ENCODE measurements around the gene PPP4R3A. TPM values are rescaled to one million over a fixed set of nuclear protein-coding genes. Genes with fewer than 3 reads are reported as not detected.
A peak's percentile ranks its signal among the peaks of the same experiment; 100 is the strongest.

The PPP4R3A gene
- total and polyA plus RNA-seq, 12 donors, result 32.2 to 60.6 (median 41.0) TPM

DNA sequence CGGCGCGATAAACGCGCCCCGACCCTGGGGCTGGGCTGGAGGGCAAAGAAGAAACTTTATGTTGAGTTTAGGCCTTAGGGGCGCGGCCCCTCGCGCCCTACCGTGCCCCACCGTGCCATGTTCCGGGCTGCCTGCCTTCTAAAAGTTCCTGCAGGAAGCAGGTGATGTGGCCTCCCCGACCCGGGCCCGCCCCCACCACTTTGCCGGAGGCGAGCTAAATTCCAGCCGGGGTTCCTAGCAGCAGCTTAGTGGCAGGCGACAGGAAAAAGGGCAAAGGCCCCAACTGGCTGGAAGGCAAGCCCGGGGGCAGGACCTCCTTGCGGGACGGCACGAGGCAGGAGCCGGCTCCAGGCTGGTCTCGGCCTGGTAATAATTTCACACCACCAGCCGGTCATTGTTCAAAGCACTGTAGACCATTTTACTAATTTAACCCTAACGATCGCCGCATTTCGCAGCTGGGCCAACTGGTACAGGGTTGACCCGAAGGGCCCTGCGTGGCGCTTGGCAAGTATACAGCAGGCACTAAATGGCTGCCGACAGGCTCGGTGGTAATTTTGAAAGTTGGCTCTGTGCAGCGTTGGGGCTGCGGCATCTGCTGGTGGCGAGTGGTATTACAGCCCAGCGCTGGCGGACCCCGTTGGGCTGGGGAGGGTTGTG, 91.6 kb downstream of the PPP4R3A start:
- Histone ChIP-seq H3K27me3 (peaks cover 0 to 28% (median 17%) of the 10 kb centered on the region in 7 donors), H3K4me1 (peaks cover 3 to 50% (median 23%) of the 10 kb centered on the region in 9 donors), H3K9me3 (no peaks in the 10 kb centered on the region), H3K4me3 (peak overlapping the region; percentile 18 to 84 (median 68)), H3K27ac (peak overlapping the region in 5 of 10 donors; percentile 18 to 75 (median 58)), H3K36me3 (peaks cover 0 to under 1% (median 0%) of the 10 kb centered on the region in 9 donors)
- TF ChIP-seq, protein P1, sequence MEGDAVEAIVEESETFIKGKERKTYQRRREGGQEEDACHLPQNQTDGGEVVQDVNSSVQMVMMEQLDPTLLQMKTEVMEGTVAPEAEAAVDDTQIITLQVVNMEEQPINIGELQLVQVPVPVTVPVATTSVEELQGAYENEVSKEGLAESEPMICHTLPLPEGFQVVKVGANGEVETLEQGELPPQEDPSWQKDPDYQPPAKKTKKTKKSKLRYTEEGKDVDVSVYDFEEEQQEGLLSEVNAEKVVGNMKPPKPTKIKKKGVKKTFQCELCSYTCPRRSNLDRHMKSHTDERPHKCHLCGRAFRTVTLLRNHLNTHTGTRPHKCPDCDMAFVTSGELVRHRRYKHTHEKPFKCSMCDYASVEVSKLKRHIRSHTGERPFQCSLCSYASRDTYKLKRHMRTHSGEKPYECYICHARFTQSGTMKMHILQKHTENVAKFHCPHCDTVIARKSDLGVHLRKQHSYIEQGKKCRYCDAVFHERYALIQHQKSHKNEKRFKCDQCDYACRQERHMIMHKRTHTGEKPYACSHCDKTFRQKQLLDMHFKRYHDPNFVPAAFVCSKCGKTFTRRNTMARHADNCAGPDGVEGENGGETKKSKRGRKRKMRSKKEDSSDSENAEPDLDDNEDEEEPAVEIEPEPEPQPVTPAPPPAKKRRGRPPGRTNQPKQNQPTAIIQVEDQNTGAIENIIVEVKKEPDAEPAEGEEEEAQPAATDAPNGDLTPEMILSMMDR (IDR thresholded peaks at IDR 0.05), result peak; percentile 89 to 99 (median 95)
- intact Hi-C loops (cut with DNase I), result loop anchor here (1.0 to 10.0 kb wide), 9 partner anchors 41 to 244 kb away; no protein-coding TSS in a partner anchor
- DNase-seq (peak; percentile 39 to 75), ATAC-seq (peak; percentile 39 to 85 (median 73))
- WGBS, 2 donors, result 1 to 2% methylated on average over 42 of the region's 42 CpGs

GRCh38 chr14:91417983-91418386, 92.1 kb downstream of the PPP4R3A start:
- H3K27ac ChIP-seq, result peak overlapping the region in 4 of 10 donors; percentile 18 to 75 (median 66)
- peak in 1 of 2 donors; percentile 27 for DNase-seq

DNA sequence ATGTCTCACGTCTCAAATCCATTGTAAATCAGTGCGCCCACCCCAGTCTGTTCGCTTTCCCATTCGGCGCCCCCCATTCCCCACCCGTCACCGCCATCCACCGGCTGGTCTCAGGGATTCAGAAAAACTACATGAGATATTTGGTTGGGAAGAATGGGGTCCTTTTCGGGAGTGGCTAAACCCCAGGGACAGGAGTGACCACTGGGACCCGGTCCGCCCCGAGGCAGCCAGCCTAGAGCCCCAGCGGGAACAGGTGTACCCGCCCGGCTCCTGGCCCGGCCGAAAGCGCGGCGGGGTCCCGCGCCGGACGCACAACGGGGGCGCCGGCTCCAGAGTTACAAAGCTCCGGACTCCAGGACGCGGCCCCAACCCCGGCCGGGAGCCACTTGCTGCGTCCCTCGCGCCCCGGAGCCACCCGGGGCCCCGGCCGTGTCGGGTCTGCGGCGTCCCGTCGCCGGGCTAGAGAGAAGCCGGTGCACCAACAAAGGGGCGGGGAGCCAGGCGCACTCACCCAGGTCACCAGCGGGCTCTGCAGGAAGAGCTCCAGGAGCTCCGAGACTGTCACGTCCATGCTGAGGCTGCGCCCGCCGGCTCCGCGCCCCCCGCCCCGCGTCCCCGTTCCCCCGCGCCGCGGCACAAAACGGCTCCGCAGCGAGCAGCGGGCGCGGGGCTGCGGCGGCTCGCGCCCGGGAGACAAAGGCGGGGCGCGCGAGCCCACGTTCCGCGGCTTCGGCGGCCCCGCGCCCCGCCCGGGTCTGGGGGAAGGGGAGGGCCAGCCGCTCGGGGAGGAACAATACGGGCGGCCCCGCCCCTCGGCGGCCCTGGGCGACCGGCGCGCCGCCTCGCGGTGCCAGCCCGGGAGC, 92.8 kb downstream of the PPP4R3A start, which contains the start of gene CCDC88C:
Gene CCDC88C (minus strand): TSS at position 701 of the 863 bp plus-strand sequence. CDS start 130 bp downstream, at position 571.
- H3K27ac ChIP-seq, result peak within 1 kb of the TSS in 9 of 10 donors; percentile 35 to 90 (median 76)
- TF ChIP-seq, protein P1 (IDR thresholded peaks at IDR 0.05), result peak in 1 of 9 donors; percentile 19
- intact Hi-C loops (cut with DNase I), result loop anchor here in 6 of 10 donors (5.0 to 10.0 kb wide), 6 partner anchors 40 to 243 kb away; no protein-coding TSS in a partner anchor
- peak; percentile 46 to 68 for DNase-seq
- peaks cover 3 to 52% (median 23%) of the 10 kb centered on the region in 9 donors for H3K4me1 ChIP-seq
- ATAC-seq, result peak; percentile 38 to 83 (median 64)
- H3K27me3 ChIP-seq, result peaks cover 0 to 32% (median 17%) of the 10 kb centered on the region in 7 donors
- peaks cover 0 to 3% (median 0%) of the 10 kb centered on the region in 9 donors for H3K36me3 ChIP-seq
- 0 to 1% methylated on average over 68 to 103 of the region's 103 CpGs for WGBS, 2 donors
- peak within 1 kb of the TSS; percentile 31 to 84 (median 68) for H3K4me3 ChIP-seq
- H3K9me3 ChIP-seq, result no peaks in the 10 kb centered on the region

More at GRCh38 chr14:91417983-91418386, 92.1 kb downstream of the PPP4R3A start:
- peaks cover 3 to 52% (median 23%) of the 10 kb centered on the region in 9 donors for H3K4me1 ChIP-seq
- H3K4me3 ChIP-seq, result peak overlapping the region; percentile 18 to 84 (median 68)
- H3K27me3 ChIP-seq, result peaks cover 0 to 32% (median 17%) of the 10 kb centered on the region in 7 donors
- 1 to 2% methylated on average over 37 to 53 of the region's 53 CpGs for WGBS, 2 donors
- intact Hi-C loops (cut with DNase I), result loop anchor here (1.0 to 10.0 kb wide), 9 partner anchors 41 to 243 kb away; no protein-coding TSS in a partner anchor
- H3K9me3 ChIP-seq, result no peaks in the 10 kb centered on the region
- H3K36me3 ChIP-seq, result peaks cover 0 to 3% (median 0%) of the 10 kb centered on the region in 9 donors
- TF ChIP-seq, protein P1 (IDR thresholded peaks at IDR 0.05), result no peak
- peak; percentile 10 to 73 (median 29) for ATAC-seq
